Endothelial cell of umbilical vein (primary cell): ENCODE data around the gene NDP. TPM values are rescaled to one million over a fixed set of nuclear protein-coding genes. Genes with fewer than 3 reads are reported as not detected.

Source experiments
- BruUV-seq: library from RNA; stranded (reverse); fragments of 400-500 nt; replicated peaks from 2 replicates; lab custom pipeline; 2021; lab: Mats Ljungman, UMichigan
- CTCF ChIA-PET: fragments of 300-600, 350-600 bp; sonication (Branson Sonifier 250); formaldehyde crosslinking; loops from one replicate; lab custom pipeline; 2021; ENCODE audit warnings: antibody characterized with exemption, inconsistent platforms; lab: Charles Lee
- POLR2A ChIA-PET: fragments of 300-600, 350-600 bp; sonication (Branson Sonifier 250); formaldehyde crosslinking; loops from one replicate; lab custom pipeline; 2021; ENCODE audit warnings: antibody characterized with exemption, inconsistent platforms; lab: Charles Lee
- DNase-seq: peaks from one replicate; pipeline ENCODE4 v3.0.0-alpha.2; 2011; ENCODE audit warnings: low read depth, low spot score
- FAIRE-seq: peaks from 2 replicates; lab custom pipeline; 2011; peaks lifted over from hg19 to GRCh38; lab: Jason Lieb, UNC
- H2AFZ ChIP-seq: 2 replicates; pipeline ENCODE4 v1.6.0; 2012; ENCODE audit warnings: low read depth, low read length, control low read depth, inconsistent platforms
- H3K27ac ChIP-seq: 2 replicates; pipeline ENCODE4 v1.5.1; 2011; ENCODE audit warnings: low read depth, mild to moderate bottlenecking, control low read depth, low read length, moderate library complexity; ENCODE audit not compliant: insufficient read depth
- H3K27me3 ChIP-seq, 2 experiments: 2 replicates each; pipeline versions ENCODE4 v1.6.0 to v1.6.1; 2011; ENCODE audit warnings: low read length in 2 of 2, mixed read lengths in 1 of 2; ENCODE audit not compliant: control insufficient read depth in 2 of 2, insufficient read depth in 2 of 2
- H3K36me3 ChIP-seq, 2 experiments: 2 replicates in 1 of 2; 3 replicates in 1 of 2; pipeline ENCODE4 v1.5.1; 2011; ENCODE audit warnings: low read length in 2 of 2, mild to moderate bottlenecking in 1 of 2, moderate library complexity in 1 of 2; ENCODE audit not compliant: control insufficient read depth in 2 of 2, insufficient read depth in 2 of 2; ENCODE audit errors: extremely low read depth in 1 of 2
- H3K4me1 ChIP-seq: 3 replicates; pipeline ENCODE4 v1.5.1; 2011; ENCODE audit warnings: mild to moderate bottlenecking, low read length; ENCODE audit not compliant: control insufficient read depth, insufficient read depth; ENCODE audit errors: extremely low read depth
- H3K4me2 ChIP-seq: 2 replicates; pipeline ENCODE4 v1.6.1; 2011; ENCODE audit warnings: low read length, control low read depth, mixed read lengths; ENCODE audit not compliant: insufficient read depth
- H3K4me3 ChIP-seq, 3 experiments: fragments of 200-600 bp in 1 of 3; sonication (generic), shearing (Covaris generic) in 1 of 3; replicated peaks in 1 of 3; 2 replicates each; pipeline ENCODE4 v1.5.1; 2011 to 2016; ENCODE audit warnings: control low read depth in 3 of 3, low read length in 3 of 3, mild to moderate bottlenecking in 2 of 3, inconsistent platforms in 1 of 3, low read depth in 1 of 3, moderate library complexity in 1 of 3; ENCODE audit not compliant: insufficient read depth in 1 of 3
- H3K79me2 ChIP-seq: 2 replicates; pipeline ENCODE4 v1.6.0; 2012; ENCODE audit warnings: low read length, inconsistent platforms; ENCODE audit not compliant: control insufficient read depth, insufficient read depth
- H3K9ac ChIP-seq: replicated peaks from 2 replicates; pipeline ENCODE3; 2011; ENCODE audit warnings: low read length, control low read depth; ENCODE audit not compliant: insufficient read depth; ENCODE audit errors: extremely low read depth
- H3K9me1 ChIP-seq: replicated peaks from 3 replicates; pipeline ENCODE4 v1.6.0; 2011; ENCODE audit warnings: mild to moderate bottlenecking, low read length; ENCODE audit not compliant: control insufficient read depth, insufficient read depth; ENCODE audit errors: extremely low read depth
- H3K9me3 ChIP-seq: replicated peaks from 2 replicates; pipeline ENCODE4 v1.5.1; 2012; ENCODE audit warnings: low read length, inconsistent platforms; ENCODE audit not compliant: control insufficient read depth, insufficient read depth
- H4K20me1 ChIP-seq: replicated peaks from 2 replicates; pipeline ENCODE3; 2011; ENCODE audit warnings: mild to moderate bottlenecking, low read length; ENCODE audit not compliant: control insufficient read depth, insufficient read depth; ENCODE audit errors: extremely low read depth
- EZH2 ChIP-seq: IDR thresholded peaks from 2 replicates; pipeline ENCODE4 v1.6.1; 2012; ENCODE audit warnings: borderline replicate concordance, low read depth, mild to moderate bottlenecking, moderate library complexity, low read length, inconsistent platforms; ENCODE audit not compliant: severe bottlenecking
- FOS ChIP-seq: IDR thresholded peaks from 2 replicates; pipeline ENCODE4 v1.6.1; 2011; ENCODE audit warnings: mild to moderate bottlenecking, low read length, moderate library complexity, borderline replicate concordance; ENCODE audit not compliant: insufficient read depth
- GATA2 ChIP-seq: IDR thresholded peaks from 2 replicates; pipeline ENCODE4 v1.7.0; 2011; ENCODE audit warnings: low read depth, mild to moderate bottlenecking, moderate library complexity, mixed read lengths, low read length; ENCODE audit not compliant: insufficient read length, insufficient read depth
- JUN ChIP-seq: IDR thresholded peaks from 2 replicates; pipeline ENCODE4 v1.6.1; 2011; ENCODE audit warnings: borderline replicate concordance, low read depth; ENCODE audit not compliant: insufficient read length, insufficient read depth
- MYC ChIP-seq: IDR thresholded peaks from one replicate; pipeline ENCODE4 v1.6.1; 2011; ENCODE audit warnings: mild to moderate bottlenecking, low read depth, low read length
- POLR2A ChIP-seq: IDR thresholded peaks from 2 replicates; pipeline ENCODE4 v1.6.1; 2012; ENCODE audit warnings: low read depth, mild to moderate bottlenecking, control low read depth, low read length
- POLR2AphosphoS5 ChIP-seq: IDR thresholded peaks from 2 replicates; pipeline ENCODE4 v1.6.1; 2012; ENCODE audit warnings: low read depth, mild to moderate bottlenecking, control low read depth, low read length, moderate library complexity; ENCODE audit not compliant: insufficient read depth
- dilution Hi-C: fragments of 300-500 bp; cut with MboI; formaldehyde crosslinking; loops from one replicate; pipeline ENCODE4 v1.15.0; 2019; ENCODE audit warnings: low sequenced_read_pairs; ENCODE audit not compliant: extremely low pct_ligation_motif_present
- intact Hi-C: fragments of 100-400 bp; cut with micrococcal nuclease; formaldehyde crosslinking; loops from one replicate; pipeline ENCODE4 v1.10.0; 2022
- polyA plus RNA-seq, 4 experiments: library from polyadenylated mRNA; depleted of rRNA in 3 of 4; stranded (reverse) in 3 of 4; unstranded in 1 of 4; fragments of >200 nt; gene quantifications; 2 replicates each; pipeline versions ENCODE4 v1.2.1 to v1.2.3, GENCODE V29; 2011 to 2012; ENCODE audit warnings: missing spikeins in 1 of 4
- total RNA-seq: library from RNA; stranded (reverse); gene quantifications from 2 replicates; pipeline ENCODE4 v1.2.3, GENCODE V29; 2021
- TF ChIP-seq, protein P1 (sequence below), 2 donors: IDR thresholded peaks; 1 replicate in 1 of 2; 2 replicates in 1 of 2; pipeline ENCODE4 v1.5.1; 2011; ENCODE audit warnings: low read length in 2 of 2, mild to moderate bottlenecking in 2 of 2, moderate library complexity in 2 of 2, control low read depth in 1 of 2, inconsistent platforms in 1 of 2, low read depth in 1 of 2; ENCODE audit not compliant: insufficient read depth in 1 of 2; ENCODE audit errors: extremely low read depth in 1 of 2
- TF ChIP-seq, protein P2 (sequence below): IDR thresholded peaks from 2 replicates; pipeline ENCODE4 v1.6.1; 2011; ENCODE audit not compliant: insufficient read depth, insufficient read length

The NDP gene
- total and polyA plus RNA-seq, 2 donors (not counting 3 experiments of a cell fraction or from before 2014, with no cell fraction given): 0.58 to 0.60 TPM

DNA sequence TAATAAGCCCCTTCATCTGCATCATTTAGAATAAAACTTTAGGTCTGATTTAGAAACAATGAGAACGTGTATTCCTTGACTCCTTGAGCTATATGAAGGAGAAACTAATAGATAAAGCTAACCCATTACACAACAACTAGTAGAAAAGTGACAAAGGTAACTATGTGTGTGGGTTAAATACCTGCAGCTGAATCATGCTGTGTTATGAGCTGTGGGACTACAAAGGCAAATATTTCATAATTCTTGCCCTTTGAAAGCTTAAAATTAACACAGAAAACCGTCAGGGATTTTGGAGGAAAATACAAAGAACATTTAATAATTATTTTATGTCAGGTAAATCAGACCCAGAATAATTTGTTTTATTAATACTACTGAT lies 898 bp upstream of the NDP start:
- no peak for DNase-seq
- CTCF ChIA-PET: interaction anchor here (1.5 to 1.8 kb wide), 2 partner anchors 10 to 52 kb away, joined by 4 to 9 read pairs; no protein-coding TSS in a partner anchor
- POLR2A ChIA-PET: no interaction called here
- Histone ChIP-seq H3K9me1 (no peaks in the 10 kb centered on the region), H3K9me3 (no peaks in the 10 kb centered on the region), H3K4me2 (peak overlapping the region; percentile 93), H3K9ac (peak overlapping the region; percentile 20), H3K27ac (no peak overlapping the region), H3K79me2 (no peaks in the 10 kb centered on the region), H3K4me3 (peak overlapping the region in 1 of 3 experiments; percentile 60), H2AFZ (no peak overlapping the region), H3K36me3 (no peaks in the 10 kb centered on the region), H4K20me1 (no peaks in the 10 kb centered on the region), H3K4me1 (peaks cover 12% of the 10 kb centered on the region), H3K27me3 (no peaks in the 10 kb centered on the region)
- FAIRE-seq: no peak
- no TSS peak for BruUV-seq
- TF ChIP-seq, protein P1, sequence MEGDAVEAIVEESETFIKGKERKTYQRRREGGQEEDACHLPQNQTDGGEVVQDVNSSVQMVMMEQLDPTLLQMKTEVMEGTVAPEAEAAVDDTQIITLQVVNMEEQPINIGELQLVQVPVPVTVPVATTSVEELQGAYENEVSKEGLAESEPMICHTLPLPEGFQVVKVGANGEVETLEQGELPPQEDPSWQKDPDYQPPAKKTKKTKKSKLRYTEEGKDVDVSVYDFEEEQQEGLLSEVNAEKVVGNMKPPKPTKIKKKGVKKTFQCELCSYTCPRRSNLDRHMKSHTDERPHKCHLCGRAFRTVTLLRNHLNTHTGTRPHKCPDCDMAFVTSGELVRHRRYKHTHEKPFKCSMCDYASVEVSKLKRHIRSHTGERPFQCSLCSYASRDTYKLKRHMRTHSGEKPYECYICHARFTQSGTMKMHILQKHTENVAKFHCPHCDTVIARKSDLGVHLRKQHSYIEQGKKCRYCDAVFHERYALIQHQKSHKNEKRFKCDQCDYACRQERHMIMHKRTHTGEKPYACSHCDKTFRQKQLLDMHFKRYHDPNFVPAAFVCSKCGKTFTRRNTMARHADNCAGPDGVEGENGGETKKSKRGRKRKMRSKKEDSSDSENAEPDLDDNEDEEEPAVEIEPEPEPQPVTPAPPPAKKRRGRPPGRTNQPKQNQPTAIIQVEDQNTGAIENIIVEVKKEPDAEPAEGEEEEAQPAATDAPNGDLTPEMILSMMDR (IDR thresholded peaks at IDR 0.05; ENCODE audit: extremely low read depth in 1 of 2, insufficient read depth in 1 of 2, low read depth in 1 of 2, low read length in 2 of 2): no peak
- TF ChIP-seq JUN (no peak), GATA2 (no peak), EZH2 (no peak), MYC (no peak), POLR2AphosphoS5 (no peak), POLR2A (no peak), FOS (no peak)
- TF ChIP-seq, protein P2, sequence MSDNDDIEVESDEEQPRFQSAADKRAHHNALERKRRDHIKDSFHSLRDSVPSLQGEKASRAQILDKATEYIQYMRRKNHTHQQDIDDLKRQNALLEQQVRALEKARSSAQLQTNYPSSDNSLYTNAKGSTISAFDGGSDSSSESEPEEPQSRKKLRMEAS: no peak
- dilution Hi-C loops: no loop called here
- intact Hi-C loops: loop anchor here (10.0 kb wide), 1 partner anchor 901 kb away; the partner anchor contains the start of gene KDM6A
